ENCODE data around the gene OVCA2.
"Not testable (repeated sequence)": the region's sequence is repeated elsewhere in the genome, so short reads cannot be mapped to it uniquely, and the experiment has no call there.

- TF ChIP-seq, protein P1, sequence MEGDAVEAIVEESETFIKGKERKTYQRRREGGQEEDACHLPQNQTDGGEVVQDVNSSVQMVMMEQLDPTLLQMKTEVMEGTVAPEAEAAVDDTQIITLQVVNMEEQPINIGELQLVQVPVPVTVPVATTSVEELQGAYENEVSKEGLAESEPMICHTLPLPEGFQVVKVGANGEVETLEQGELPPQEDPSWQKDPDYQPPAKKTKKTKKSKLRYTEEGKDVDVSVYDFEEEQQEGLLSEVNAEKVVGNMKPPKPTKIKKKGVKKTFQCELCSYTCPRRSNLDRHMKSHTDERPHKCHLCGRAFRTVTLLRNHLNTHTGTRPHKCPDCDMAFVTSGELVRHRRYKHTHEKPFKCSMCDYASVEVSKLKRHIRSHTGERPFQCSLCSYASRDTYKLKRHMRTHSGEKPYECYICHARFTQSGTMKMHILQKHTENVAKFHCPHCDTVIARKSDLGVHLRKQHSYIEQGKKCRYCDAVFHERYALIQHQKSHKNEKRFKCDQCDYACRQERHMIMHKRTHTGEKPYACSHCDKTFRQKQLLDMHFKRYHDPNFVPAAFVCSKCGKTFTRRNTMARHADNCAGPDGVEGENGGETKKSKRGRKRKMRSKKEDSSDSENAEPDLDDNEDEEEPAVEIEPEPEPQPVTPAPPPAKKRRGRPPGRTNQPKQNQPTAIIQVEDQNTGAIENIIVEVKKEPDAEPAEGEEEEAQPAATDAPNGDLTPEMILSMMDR (IDR thresholded peaks at IDR 0.05): not testable (repeated sequence)
- TF ChIP-seq POLR2A (IDR thresholded peaks at IDR 0.05): not testable (repeated sequence)
Observed at GRCh38 chr17:2013220-2013993, 28.4 kb upstream of the OVCA2 start.

Data from suprapubic skin (tissue), 3 donors.